ENCODE measurements around the gene HELT.
"Not testable (repeated sequence)": the region's sequence is repeated elsewhere in the genome, so short reads cannot be mapped to it uniquely, and the experiment has no call there.

HELT gene

GRCh38 chr4:185035284-185035683 lies 17.0 kb downstream of the HELT start (continued):
- TF ChIP-seq CREB5 (CRISPR knock-in tag; IDR thresholded peaks at IDR 0.05; ENCODE audit: low read depth) = no peak
- no peak for TF ChIP-seq GLIS3 (CRISPR knock-in tag; IDR thresholded peaks at IDR 0.05)

- TF ChIP-seq BACH2 (CRISPR knock-in tag; IDR thresholded peaks at IDR 0.05; ENCODE audit: borderline replicate concordance) (no peak), TSHZ2 (CRISPR knock-in tag; IDR thresholded peaks at IDR 0.05) (no peak), ZC3H10 (CRISPR knock-in tag; IDR thresholded peaks at IDR 0.05) (no peak), ZNF565 (CRISPR knock-in tag; conservative IDR thresholded peaks at IDR 0.05; ENCODE audit: low read depth) (no peak), CREB5 (CRISPR knock-in tag; IDR thresholded peaks at IDR 0.05; ENCODE audit: low read depth) (no peak), ZNF8 (CRISPR knock-in tag; IDR thresholded peaks at IDR 0.05) (no peak), ESRRG (CRISPR knock-in tag; IDR thresholded peaks at IDR 0.05) (no peak), ARNTL (CRISPR knock-in tag; IDR thresholded peaks at IDR 0.05; ENCODE audit: borderline replicate concordance, low read depth) (no peak), POU6F1 (CRISPR knock-in tag; IDR thresholded peaks at IDR 0.05; ENCODE audit: borderline replicate concordance, low read depth) (no peak)
- ATAC-seq = no peak
These were observed 17.7 kb downstream of the HELT start for GRCh38 chr4:185036019-185036418.

GRCh38 chr4:185036842-185037241 lies 18.6 kb downstream of the HELT start:
- no peak for TF ChIP-seq ZNF70 (CRISPR knock-in tag; IDR thresholded peaks at IDR 0.05)
- TF ChIP-seq ZFP30 (CRISPR knock-in tag; IDR thresholded peaks at IDR 0.05) = no peak
- no peak for ATAC-seq

GRCh38 chr4:185039508-185040273 lies 21.4 kb downstream of the HELT start:
- TF ChIP-seq ARNTL (CRISPR knock-in tag; IDR thresholded peaks at IDR 0.05; ENCODE audit: borderline replicate concordance, low read depth) (no peak), PATZ1 (CRISPR knock-in tag; IDR thresholded peaks at IDR 0.05; ENCODE audit: borderline replicate concordance) (no peak)
- peak; percentile 94 for ATAC-seq

- ATAC-seq = no peak
- TF ChIP-seq ISL1 (CRISPR knock-in tag; IDR thresholded peaks at IDR 0.05) (no peak), SNAI2 (CRISPR knock-in tag; IDR thresholded peaks at IDR 0.05) (no peak), POU6F1 (CRISPR knock-in tag; IDR thresholded peaks at IDR 0.05; ENCODE audit: borderline replicate concordance, low read depth) (no peak), CSDC2 (CRISPR knock-in tag; IDR thresholded peaks at IDR 0.05) (no peak), ARNTL (CRISPR knock-in tag; IDR thresholded peaks at IDR 0.05; ENCODE audit: borderline replicate concordance, low read depth) (no peak), PATZ1 (CRISPR knock-in tag; IDR thresholded peaks at IDR 0.05; ENCODE audit: borderline replicate concordance) (no peak), ZC3H10 (CRISPR knock-in tag; IDR thresholded peaks at IDR 0.05) (no peak), ZFP3 (CRISPR knock-in tag; IDR thresholded peaks at IDR 0.05) (no peak), BACH2 (CRISPR knock-in tag; IDR thresholded peaks at IDR 0.05; ENCODE audit: borderline replicate concordance) (no peak), RARB (CRISPR knock-in tag; IDR thresholded peaks at IDR 0.05) (no peak)
These were observed 22.2 kb downstream of the HELT start for GRCh38 chr4:185040523-185040922.

- ATAC-seq = not testable (repeated sequence)
These were observed 32.0 kb downstream of the HELT start for GRCh38 chr4:185050286-185050685.

GRCh38 chr4:185051283-185051682 lies 33.0 kb downstream of the HELT start:
- ATAC-seq = not testable (repeated sequence)
